GM12873 (cell line): ENCODE results near the gene GARNL3.

Experiments used
- CTCF ChIP-seq: IDR thresholded peaks from 2 replicates; pipeline ENCODE4 v1.5.1; 2012; ENCODE audit warnings: low read depth, mild to moderate bottlenecking, moderate library complexity, low read length, control low read depth; ENCODE audit not compliant: insufficient read depth; ENCODE audit errors: missing control alignments

GARNL3 gene

GRCh38 chr9:127221695-127222094 is 42.9 kb upstream of the GARNL3 start:
- TF ChIP-seq CTCF = no peak

DNA sequence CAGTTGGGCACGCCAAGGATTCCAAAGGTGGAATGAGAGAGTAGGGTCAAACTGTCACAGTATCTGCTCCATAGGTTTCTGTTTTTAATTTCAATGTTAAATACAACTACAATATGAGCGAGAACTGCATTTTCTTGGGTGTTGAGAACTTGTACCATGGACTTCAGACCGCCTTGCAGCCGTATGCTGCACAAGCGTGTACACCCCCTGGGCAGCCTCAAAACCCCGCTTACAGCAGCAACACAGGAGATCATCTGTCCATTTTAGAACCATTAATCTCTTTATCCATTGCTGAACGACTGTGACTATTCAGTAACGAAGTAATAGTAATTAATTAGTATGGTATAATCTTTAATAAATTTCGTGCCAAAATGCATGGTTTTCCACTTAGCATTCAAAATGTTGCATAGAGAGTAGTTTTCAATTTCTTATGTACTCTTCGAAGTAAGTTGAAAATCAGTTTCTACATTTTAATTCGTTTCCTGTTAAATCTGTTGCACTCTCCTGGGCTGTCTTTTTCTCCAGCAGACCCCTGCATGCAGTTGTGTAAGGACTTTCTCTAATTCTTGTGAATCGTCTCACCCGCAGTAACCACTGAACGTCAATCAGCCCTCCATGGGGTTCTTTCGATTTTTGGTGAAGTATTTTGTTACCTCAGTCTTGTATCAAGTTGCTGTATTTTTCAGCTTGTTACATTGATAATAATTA is 42.0 kb upstream of the GARNL3 start:
- no peak for TF ChIP-seq CTCF

DNA sequence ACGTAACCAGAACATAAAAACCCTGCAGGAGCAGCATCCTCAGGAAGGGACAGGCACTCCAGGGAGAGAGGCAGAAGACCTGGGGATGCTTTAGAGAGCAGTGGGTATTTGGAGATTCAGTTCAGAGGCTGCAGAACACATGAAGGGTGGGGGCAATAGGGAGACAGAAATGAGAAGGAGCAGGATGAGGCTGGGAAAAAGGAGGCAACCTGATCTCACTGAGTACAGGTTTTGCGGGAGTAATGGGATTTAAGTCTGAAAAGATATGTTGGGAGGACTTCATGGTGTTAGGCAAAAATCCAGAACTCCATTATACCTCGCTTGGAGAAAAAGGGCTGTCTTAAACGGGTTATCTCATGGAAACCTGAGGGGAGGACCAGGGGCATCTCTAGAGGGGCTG is 41.3 kb upstream of the GARNL3 start:
- TF ChIP-seq CTCF = no peak

DNA sequence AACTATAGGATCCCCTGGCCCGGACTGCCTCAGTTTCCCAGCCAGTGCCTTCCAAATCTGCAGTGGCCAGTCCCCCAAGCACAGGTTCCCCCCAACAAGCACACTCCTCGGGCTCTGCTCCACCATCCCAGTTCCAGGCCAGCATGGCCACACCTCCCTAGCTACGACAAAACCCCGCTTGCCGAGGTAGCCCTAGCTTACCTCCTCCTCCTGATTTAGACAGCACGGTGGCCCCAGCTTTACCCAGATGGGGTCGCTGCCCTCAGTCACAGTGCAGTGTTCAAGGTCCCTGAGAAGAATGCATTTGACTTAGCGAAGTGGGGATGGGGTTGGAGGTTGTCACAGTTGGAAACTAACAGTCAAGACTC is 40.8 kb upstream of the GARNL3 start:
- TF ChIP-seq CTCF = no peak

DNA sequence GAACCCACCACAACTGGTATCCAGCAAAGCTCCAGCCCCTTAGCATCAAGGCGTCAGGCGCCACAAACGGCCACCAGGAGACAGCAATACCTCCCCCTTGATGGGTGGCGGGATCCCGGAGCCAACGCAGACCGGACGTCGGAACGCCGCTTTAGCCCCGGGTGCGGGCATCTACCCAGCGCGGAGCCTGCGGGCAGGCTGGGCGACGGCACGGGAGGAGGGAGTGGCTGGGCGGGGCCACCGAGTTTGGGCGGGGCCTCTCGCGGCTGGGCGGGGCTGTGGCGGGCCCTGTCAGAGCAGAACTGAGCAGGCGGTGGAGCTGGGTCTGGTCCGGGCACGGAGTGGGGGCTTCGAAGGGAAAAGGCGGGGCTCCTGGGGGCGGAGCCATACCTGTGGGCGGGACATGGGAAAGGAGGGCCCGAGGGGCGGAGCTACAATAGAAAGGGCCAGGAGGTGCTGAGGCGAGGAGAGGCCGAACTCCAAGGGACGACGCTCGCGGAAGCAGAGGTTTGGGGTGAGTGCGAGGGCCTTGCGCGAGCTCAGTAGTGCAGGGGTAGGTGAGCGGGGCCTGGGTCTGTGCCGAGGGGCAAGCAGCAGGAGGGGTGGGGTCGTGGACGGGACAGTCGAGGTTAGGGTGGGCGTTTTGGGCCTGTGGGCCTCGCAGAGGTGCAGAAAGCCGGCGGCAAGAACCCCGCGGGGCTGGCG is 40.2 kb upstream of the GARNL3 start:
- peak; percentile 28 for TF ChIP-seq CTCF

- no peak for TF ChIP-seq CTCF
These were observed 39.5 kb upstream of the GARNL3 start for GRCh38 chr9:127224883-127225739.
